ENCODE results near the gene TEX54. TPM values are rescaled to one million over a fixed set of nuclear protein-coding genes. Genes with fewer than 3 reads are reported as not detected.
"Not testable (repeated sequence)": the region's sequence is repeated elsewhere in the genome, so short reads cannot be mapped to it uniquely, and the experiment has no call there.

The TEX54 gene
- total RNA-seq, 4 donors from 2014 or later, result not detected

DNA sequence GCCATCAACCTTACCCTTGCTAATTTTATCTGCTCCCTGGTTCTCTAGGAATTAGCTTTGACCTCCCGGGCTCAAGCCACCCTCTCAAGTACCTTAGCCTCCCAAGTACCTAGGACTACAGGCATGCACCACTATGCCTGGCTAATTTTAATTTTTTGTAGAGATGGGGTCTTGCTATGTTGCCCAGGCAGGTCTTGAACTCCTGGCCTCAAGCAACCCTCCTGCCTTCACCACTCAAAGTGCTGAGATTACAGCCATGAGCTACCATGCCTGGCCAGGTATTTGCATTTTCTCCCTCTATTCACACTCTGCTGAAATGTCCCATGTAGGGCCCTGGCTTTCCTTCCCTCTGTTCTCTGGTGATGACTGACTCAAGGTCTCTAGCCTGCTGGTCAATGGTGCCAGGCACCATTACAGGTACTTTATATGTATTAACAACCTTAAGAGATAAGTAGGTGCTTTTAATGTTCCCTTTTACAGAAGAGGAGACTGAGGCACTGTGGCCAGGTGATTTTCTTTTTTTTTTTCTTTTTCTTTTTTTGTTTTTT, 15.2 kb upstream of the TEX54 start:
- no peak for DNase-seq
- intact Hi-C loops (cut with DNase I; ENCODE audit: low total_unique reads) (no loop called here), in situ Hi-C loops (cut with MboI; ENCODE audit: low pct_ligation_motif_present in 1 of 4, low pct_unique_long_range_greater_than_20kb in 1 of 4, low sequenced_read_pairs in 3 of 4) (no loop called here)

DNA sequence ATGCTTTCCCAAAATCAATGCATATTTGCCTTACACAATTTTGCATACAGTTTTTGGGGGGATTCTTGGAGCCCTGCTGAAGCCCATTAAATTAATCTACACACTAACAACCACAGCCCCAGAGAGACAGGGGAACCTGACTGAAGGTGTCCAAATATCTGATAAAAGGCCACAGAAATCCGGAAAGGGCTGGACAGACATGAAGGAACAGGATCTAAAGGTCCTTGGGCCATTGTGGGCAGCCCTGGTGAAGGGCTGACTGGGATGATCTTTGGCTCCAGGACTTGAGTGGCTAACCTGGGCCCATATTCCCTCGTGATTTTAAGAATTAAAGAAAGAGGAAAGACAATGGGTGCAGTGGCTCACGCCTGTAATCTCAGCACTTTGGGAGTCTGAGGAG, 13.5 kb upstream of the TEX54 start:
- WGBS, 2 donors (ENCODE audit: low coverage in 1 of 2), result 85 to 94% methylated on average over 2 to 3 of the region's 3 CpGs
- H3K4me1 ChIP-seq, result peaks cover 6 to 11% (median 10%) of the 10 kb centered on the region in 4 donors
- TF ChIP-seq EP300 (IDR thresholded peaks at IDR 0.05; ENCODE audit: low read depth) (no peak), CTCF (IDR thresholded peaks at IDR 0.05) (no peak), POLR2AphosphoS5 (IDR thresholded peaks at IDR 0.05) (no peak), POLR2A (IDR thresholded peaks at IDR 0.05) (no peak)

More for the DNA sequence above, 15.2 kb upstream of the TEX54 start:
- no peak overlapping the region for H3K4me3 ChIP-seq
- no peaks in the 10 kb centered on the region for H3K27me3 ChIP-seq
- no peak overlapping the region for H3K27ac ChIP-seq
- no peak for TF ChIP-seq POLR2A (IDR thresholded peaks at IDR 0.05)
- TF ChIP-seq CTCF (IDR thresholded peaks at IDR 0.05), result no peak
- TF ChIP-seq EP300 (IDR thresholded peaks at IDR 0.05; ENCODE audit: low read depth), result no peak
- no peak for TF ChIP-seq POLR2AphosphoS5 (IDR thresholded peaks at IDR 0.05)
- 92% methylated on average over 1 of the region's 1 CpG; no CpG with 5 or more reads in 1 of the 2 donors for WGBS, 2 donors (ENCODE audit: low coverage in 1 of 2)
- no peaks in the 10 kb centered on the region for H3K9me3 ChIP-seq
- H3K4me1 ChIP-seq, result peaks cover 0 to 3% (median 1%) of the 10 kb centered on the region in 4 donors
- peaks cover 0 to 13% (median 5%) of the 10 kb centered on the region in 4 donors for H3K36me3 ChIP-seq

DNA sequence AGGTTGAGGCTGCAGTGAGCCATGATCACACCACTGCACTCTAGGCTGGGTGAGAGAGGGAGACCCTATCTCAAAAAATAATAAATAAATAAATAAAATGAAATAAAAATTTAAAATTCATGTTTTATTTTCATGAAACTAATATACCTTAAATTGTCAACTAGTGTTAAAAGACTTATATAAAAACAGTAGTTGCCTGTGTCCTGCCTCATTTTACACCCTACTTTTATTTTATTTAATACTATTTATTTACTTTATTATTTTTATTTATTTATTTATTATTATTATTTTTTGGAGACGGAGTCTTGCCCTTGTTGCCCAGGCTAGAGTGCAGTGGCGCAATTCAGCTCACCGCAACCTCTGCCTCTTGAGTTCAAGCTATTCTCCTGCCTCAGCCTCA, 11.5 kb upstream of the TEX54 start:
- Histone ChIP-seq H3K27ac (no peak overlapping the region), H3K27me3 (no peaks in the 10 kb centered on the region), H3K4me3 (no peak overlapping the region), H3K4me1 (peaks cover 6 to 16% (median 11%) of the 10 kb centered on the region in 4 donors), H3K9me3 (no peaks in the 10 kb centered on the region), H3K36me3 (no peaks in the 10 kb centered on the region)
- intact Hi-C loops (cut with DNase I; ENCODE audit: low total_unique reads) (no loop called here), in situ Hi-C loops (cut with MboI; ENCODE audit: low pct_ligation_motif_present in 1 of 4, low pct_unique_long_range_greater_than_20kb in 1 of 4, low sequenced_read_pairs in 3 of 4) (no loop called here)
- WGBS, 2 donors (ENCODE audit: low coverage in 1 of 2), result 96 to 97% methylated on average over 3 of the region's 3 CpGs
- TF ChIP-seq CTCF (IDR thresholded peaks at IDR 0.05), result no peak
- no peak for TF ChIP-seq EP300 (IDR thresholded peaks at IDR 0.05; ENCODE audit: low read depth)
- no peak for TF ChIP-seq POLR2AphosphoS5 (IDR thresholded peaks at IDR 0.05)
- no peak for TF ChIP-seq POLR2A (IDR thresholded peaks at IDR 0.05)
- DNase-seq, result no peak

More for the DNA sequence above, 13.5 kb upstream of the TEX54 start:
- in situ Hi-C loops (cut with MboI; ENCODE audit: low pct_ligation_motif_present in 1 of 4, low pct_unique_long_range_greater_than_20kb in 1 of 4, low sequenced_read_pairs in 3 of 4), result no loop called here
- H3K9me3 ChIP-seq, result no peaks in the 10 kb centered on the region
- no peak for DNase-seq
- no peak overlapping the region for H3K27ac ChIP-seq
- H3K27me3 ChIP-seq, result no peaks in the 10 kb centered on the region
- intact Hi-C loops (cut with DNase I; ENCODE audit: low total_unique reads), result no loop called here
- no peak overlapping the region for H3K4me3 ChIP-seq
- H3K36me3 ChIP-seq, result no peaks in the 10 kb centered on the region

DNA sequence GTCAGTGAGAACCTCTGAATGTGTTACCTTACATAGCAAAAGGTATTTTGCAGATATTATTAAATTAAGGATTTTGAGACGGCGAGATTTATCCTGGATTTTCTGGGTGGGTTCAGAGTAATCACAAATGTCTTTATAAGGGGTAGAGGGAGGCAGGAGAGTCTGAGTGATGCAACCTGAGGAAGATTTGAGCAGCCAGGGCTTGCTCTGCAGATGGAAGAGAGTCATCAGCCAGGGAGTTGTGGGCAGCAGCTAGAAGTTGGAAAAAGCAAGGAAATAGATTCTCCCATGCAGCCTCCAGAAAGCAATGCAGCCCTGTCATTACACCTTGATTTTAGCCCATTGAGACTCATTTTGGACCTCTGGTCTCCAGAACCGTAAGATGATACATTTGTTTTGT, 10.8 kb upstream of the TEX54 start:
- H3K4me3 ChIP-seq, result no peak overlapping the region
- TF ChIP-seq POLR2AphosphoS5 (IDR thresholded peaks at IDR 0.05) (no peak), EP300 (IDR thresholded peaks at IDR 0.05; ENCODE audit: low read depth) (no peak), POLR2A (IDR thresholded peaks at IDR 0.05) (no peak), CTCF (IDR thresholded peaks at IDR 0.05) (no peak)
- intact Hi-C loops (cut with DNase I; ENCODE audit: low total_unique reads) (no loop called here), in situ Hi-C loops (cut with MboI; ENCODE audit: low pct_ligation_motif_present in 1 of 4, low pct_unique_long_range_greater_than_20kb in 1 of 4, low sequenced_read_pairs in 3 of 4) (no loop called here)
- no peaks in the 10 kb centered on the region for H3K9me3 ChIP-seq
- H3K4me1 ChIP-seq, result peaks cover 6 to 23% (median 16%) of the 10 kb centered on the region in 4 donors
- no peaks in the 10 kb centered on the region for H3K36me3 ChIP-seq
- WGBS, 2 donors (ENCODE audit: low coverage in 1 of 2), result 94 to 98% methylated on average over 3 of the region's 3 CpGs
- DNase-seq, result no peak
- H3K27me3 ChIP-seq, result no peaks in the 10 kb centered on the region
- no peak overlapping the region for H3K27ac ChIP-seq

DNA sequence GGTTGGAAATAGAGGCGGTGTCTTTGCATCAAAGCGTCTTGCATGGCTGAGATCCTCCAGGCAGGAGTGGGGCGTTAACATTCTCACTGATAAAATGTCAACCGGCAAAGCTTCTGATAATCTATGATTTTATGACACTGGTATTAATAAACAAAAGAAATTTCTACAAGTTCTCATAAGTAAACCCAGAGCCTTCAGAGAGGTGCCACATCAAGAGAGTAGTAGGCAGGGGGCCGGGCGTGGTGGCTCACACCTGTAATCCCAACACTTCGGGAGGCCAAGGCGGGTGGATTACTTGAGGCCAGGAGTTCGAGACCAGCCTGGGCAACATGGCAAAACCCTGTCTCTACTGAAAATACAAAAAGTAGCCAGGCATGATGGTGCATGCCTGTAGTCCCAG, 10.2 kb upstream of the TEX54 start:
- DNase-seq; H3K4me3 ChIP-seq; intact Hi-C loops (cut with DNase I; ENCODE audit: low total_unique reads): not testable (repeated sequence)

More for the DNA sequence above, 10.2 kb upstream of the TEX54 start:
- H3K9me3 ChIP-seq; H3K36me3 ChIP-seq; in situ Hi-C loops (cut with MboI; ENCODE audit: low pct_ligation_motif_present in 1 of 4, low pct_unique_long_range_greater_than_20kb in 1 of 4, low sequenced_read_pairs in 3 of 4); H3K27me3 ChIP-seq: not testable (repeated sequence)
- WGBS, 2 donors (ENCODE audit: low coverage in 1 of 2), result 86 to 90% methylated on average over 7 to 9 of the region's 9 CpGs
- Histone ChIP-seq H3K27ac (peak overlapping the region; percentile 97 to 99 (median 97)), H3K4me1 (peaks cover 6 to 29% (median 21%) of the 10 kb centered on the region in 4 donors)
